Measurements from ENCODE around the gene UBE2L5.
"Not testable (repeated sequence)": the region's sequence is repeated elsewhere in the genome, so short reads cannot be mapped to it uniquely, and the experiment has no call there.

UBE2L5 gene

GRCh38 chr13:30440910-30441703 lies 18.8 kb downstream of the UBE2L5 start:
- DNase-seq (ENCODE audit: low spot score) = no peak

GRCh38 chr13:30442926-30443325 lies 20.6 kb downstream of the UBE2L5 start:
- DNase-seq (ENCODE audit: low spot score) = no peak

- not testable (repeated sequence) for DNase-seq (ENCODE audit: low spot score)
These were observed 21.2 kb downstream of the UBE2L5 start for GRCh38 chr13:30443491-30443890.

- DNase-seq (ENCODE audit: low spot score) = no peak
These were observed 21.7 kb downstream of the UBE2L5 start for GRCh38 chr13:30443957-30444404.

- DNase-seq (ENCODE audit: low spot score) = peak; percentile 7
These were observed 23.8 kb downstream of the UBE2L5 start for GRCh38 chr13:30446126-30446500.

- DNase-seq (ENCODE audit: low spot score) = no peak
These were observed 26.1 kb downstream of the UBE2L5 start for GRCh38 chr13:30448441-30448840.

- no peak for DNase-seq (ENCODE audit: low spot score)
These were observed 27.8 kb downstream of the UBE2L5 start for GRCh38 chr13:30450066-30450465.

- DNase-seq (ENCODE audit: low spot score) = not testable (repeated sequence)
These were observed 29.2 kb downstream of the UBE2L5 start for GRCh38 chr13:30451476-30451875.

- no peak for DNase-seq (ENCODE audit: low spot score)
These were observed 31.4 kb downstream of the UBE2L5 start for GRCh38 chr13:30453727-30454126.

- DNase-seq (ENCODE audit: low spot score) = no peak
These were observed 32.7 kb downstream of the UBE2L5 start for GRCh38 chr13:30454991-30455390.

GRCh38 chr13:30456290-30456689 lies 34.0 kb downstream of the UBE2L5 start:
- no peak for DNase-seq (ENCODE audit: low spot score)

GRCh38 chr13:30457306-30457891 lies 35.1 kb downstream of the UBE2L5 start:
- no peak for DNase-seq (ENCODE audit: low spot score)

GRCh38 chr13:30461279-30462066 lies 39.2 kb downstream of the UBE2L5 start:
- DNase-seq (ENCODE audit: low spot score) = peak; percentile 25

GRCh38 chr13:30463787-30464495 lies 41.6 kb downstream of the UBE2L5 start:
- peak; percentile 45 for DNase-seq (ENCODE audit: low spot score)

- peak; percentile 62 for DNase-seq (ENCODE audit: low spot score)
These were observed 42.4 kb downstream of the UBE2L5 start for GRCh38 chr13:30464496-30465342.

- DNase-seq (ENCODE audit: low spot score) = no peak
These were observed 43.0 kb downstream of the UBE2L5 start for GRCh38 chr13:30465343-30465592.

GRCh38 chr13:30465593-30466357 lies 43.5 kb downstream of the UBE2L5 start, which contains the start of gene HMGB1:
Gene HMGB1, minus strand, starts transcription at chr13:30465936. Its CDS starts 2,256 bp downstream, at chr13:30463680.
- peak; percentile 99 for DNase-seq (ENCODE audit: low spot score)

- peak; percentile 11 for DNase-seq (ENCODE audit: low spot score)
These were observed 44.0 kb downstream of the UBE2L5 start for GRCh38 chr13:30466358-30466714.

- DNase-seq (ENCODE audit: low spot score) = no peak
These were observed 44.6 kb downstream of the UBE2L5 start for GRCh38 chr13:30466841-30467252.

- no peak for DNase-seq (ENCODE audit: low spot score)
These were observed 51.4 kb downstream of the UBE2L5 start for GRCh38 chr13:30473675-30474074.

All from AG08395 (cell line).